Measurements from ENCODE around the gene ZEB1. TPM values are rescaled to one million over a fixed set of nuclear protein-coding genes. Genes with fewer than 3 reads are reported as not detected.

The ZEB1 gene
- total and polyA plus RNA-seq, 2 of the 4 experiments (the other 2 are of a cell fraction) = 23.7 to 108 TPM

- Histone ChIP-seq H2AK9ac (replicated peaks; ENCODE audit: low read depth, low read length, poor library complexity) (no peak overlapping the region), H3K79me1 (ENCODE audit: low read depth in 1 of 2, low read length in 2 of 2) (peaks cover 3 to 28% of the 10 kb centered on the region in 2 experiments), H3K4me1 (ENCODE audit: control insufficient read depth, insufficient read depth, low read length) (peaks cover 2% of the 10 kb centered on the region; the same call in 1 of the 2 replicates), H3K56ac (ENCODE audit: extremely low read depth, insufficient read depth, low read length) (peak overlapping the region; percentile 80), H3K27me3 (ENCODE audit: control insufficient read depth, insufficient read depth, low read length) (no peaks in the 10 kb centered on the region), H3K4ac (ENCODE audit: low read depth, low read length) (peak overlapping the region; percentile 87), H3K9me1 (ENCODE audit: insufficient read depth, low read length) (peaks cover 5% of the 10 kb centered on the region; the same call in 1 of the 2 replicates), H3K14ac (replicated peaks; ENCODE audit: low read depth, low read length) (peak overlapping the region; percentile 88), H4K5ac (ENCODE audit: low read depth, low read length) (peak overlapping the region; percentile 77; the same call in 1 of the 2 replicates), H2AK5ac (ENCODE audit: low read depth, low read length) (peak overlapping the region; percentile 31; the same call in 1 of the 2 replicates), H4K20me1 (ENCODE audit: insufficient read depth, low read length) (peaks cover 53% of the 10 kb centered on the region), H2BK5ac (ENCODE audit: low read depth, low read length, poor library complexity, severe bottlenecking) (peak overlapping the region; percentile 96), H3K18ac (ENCODE audit: low read depth, low read length) (peak overlapping the region; percentile 86), H3K27ac (ENCODE audit: insufficient read depth, low read length) (peak overlapping the region; percentile 97), H2AFZ (replicated peaks; ENCODE audit: low read length, poor library complexity) (no peak overlapping the region), H3K9ac (ENCODE audit: low read depth, low read length) (peak overlapping the region; percentile 98), H3K36me3 (ENCODE audit: control insufficient read depth, insufficient read depth, low read length) (no peaks in the 10 kb centered on the region), H3K9me3 (ENCODE audit: control insufficient read depth, insufficient read depth, low read length) (no peaks in the 10 kb centered on the region), H3K4me3 (ENCODE audit: insufficient read depth, low read depth, low read length) (peak overlapping the region; percentile 65), H4K8ac (ENCODE audit: low read depth in 2 of 2, low read length in 2 of 2) (peak overlapping the region; percentile 46 to 70), H2BK15ac (ENCODE audit: low read depth, low read length) (0 out of 3 replicates have a peak overlapping the region, but pooled peaks have one; percentile 13), H3K4me2 (ENCODE audit: low read depth, low read length) (peak overlapping the region; percentile 97), H2BK120ac (ENCODE audit: low read depth, low read length) (peak overlapping the region; percentile 78), H4K91ac (ENCODE audit: insufficient read depth, low read depth, low read length) (peak overlapping the region; percentile 62), H2BK20ac (ENCODE audit: low read depth, low read length) (peak overlapping the region; percentile 80), H3K23ac (ENCODE audit: low read depth, low read length) (peak overlapping the region; percentile 95)
- POLR2A ChIA-PET (ENCODE audit: unreplicated experiment) = interaction anchor here (0.6 to 0.9 kb wide), 5 partner anchors 60 to 537 kb away, joined by 3 to 4 read pairs (median 3); no protein-coding TSS in a partner anchor
- 0% methylated on average over 1 of the region's 10 CpGs; no CpG with 5 or more reads in 1 of the 2 experiments for WGBS, 2 experiments (ENCODE audit: extremely low coverage in 2 of 2, insufficient read length in 1 of 2)
- intact Hi-C loops (cut with micrococcal nuclease) (loop anchor here (10.0 kb wide), 1 partner anchor 173 kb away; no protein-coding TSS in a partner anchor), in situ Hi-C loops (cut with MboI; ENCODE audit: low sequenced_read_pairs) (loop anchor here (10.0 kb wide), 1 partner anchor 163 kb away; no protein-coding TSS in a partner anchor), dilution Hi-C loops (cut with HindIII; ENCODE audit: low sequenced_read_pairs, unreplicated experiment) (no loop called here)
- no peak for ATAC-seq (ENCODE audit: low read depth)
- BruUV-seq (replicated peaks) = TSS peak; percentile 23
- DNase-seq = peak; percentile 24
- CTCF ChIA-PET = no interaction called here
- TF ChIP-seq POLR2A (IDR thresholded peaks at IDR 0.05; ENCODE audit: low read depth, low read length) (no peak), RCOR1 (IDR thresholded peaks at IDR 0.05; ENCODE audit: insufficient replicate concordance, low read length) (no peak), CHD1 (IDR thresholded peaks at IDR 0.05; ENCODE audit: low read depth, low read length) (no peak), SMC3 (IDR thresholded peaks at IDR 0.05; ENCODE audit: low read depth, low read length) (no peak), USF2 (IDR thresholded peaks at IDR 0.05; ENCODE audit: low read depth, low read length) (no peak), CTCF (conservative IDR thresholded peaks at IDR 0.05; ENCODE audit: low read depth, low read length) (no peak), RAD21 (IDR thresholded peaks at IDR 0.05; ENCODE audit: low read length) (no peak), MAZ (IDR thresholded peaks at IDR 0.05; ENCODE audit: borderline replicate concordance, low read depth, low read length) (no peak), CEBPB (IDR thresholded peaks at IDR 0.05; ENCODE audit: low read depth, low read length) (no peak)
Measured at GRCh38 chr10:31321396-31321941, 2.5 kb downstream of the ZEB1 start.
